ENCODE measurements around the gene FAM53B.

The FAM53B gene

GRCh38 chr10:124660404-124661125 lies 83.6 kb downstream of the FAM53B start:
- no peak for DNase-seq (ENCODE audit: low spot score)

- no peak for DNase-seq (ENCODE audit: low spot score)
These were observed 84.8 kb downstream of the FAM53B start for GRCh38 chr10:124659380-124659779.

GRCh38 chr10:124658591-124659242 lies 85.5 kb downstream of the FAM53B start:
- no peak for DNase-seq (ENCODE audit: low spot score)

GRCh38 chr10:124657806-124658205 lies 86.4 kb downstream of the FAM53B start:
- DNase-seq (ENCODE audit: low spot score), result no peak

- no peak for DNase-seq (ENCODE audit: low spot score)
These were observed 87.6 kb downstream of the FAM53B start for GRCh38 chr10:124656541-124656940.

GRCh38 chr10:124656113-124656490 lies 88.1 kb downstream of the FAM53B start:
- no peak for DNase-seq (ENCODE audit: low spot score)

- DNase-seq (ENCODE audit: low spot score), result no peak
These were observed 88.7 kb downstream of the FAM53B start for GRCh38 chr10:124655191-124656112.

GRCh38 chr10:124654686-124655085 lies 89.5 kb downstream of the FAM53B start:
- no peak for DNase-seq (ENCODE audit: low spot score)

- no peak for DNase-seq (ENCODE audit: low spot score)
These were observed 90.1 kb downstream of the FAM53B start for GRCh38 chr10:124653811-124654651.

- no peak for DNase-seq (ENCODE audit: low spot score)
These were observed 90.9 kb downstream of the FAM53B start for GRCh38 chr10:124653311-124653710.

GRCh38 chr10:124652701-124653100 lies 91.5 kb downstream of the FAM53B start:
- no peak for DNase-seq (ENCODE audit: low spot score)

- no peak for DNase-seq (ENCODE audit: low spot score)
These were observed 92.0 kb downstream of the FAM53B start for GRCh38 chr10:124652200-124652599.

- DNase-seq (ENCODE audit: low spot score), result no peak
These were observed 92.7 kb downstream of the FAM53B start for GRCh38 chr10:124651402-124651891.

- DNase-seq (ENCODE audit: low spot score), result no peak
These were observed 93.3 kb downstream of the FAM53B start for GRCh38 chr10:124650820-124651401.

GRCh38 chr10:124650263-124650662 lies 93.9 kb downstream of the FAM53B start:
- no peak for DNase-seq (ENCODE audit: low spot score)

GRCh38 chr10:124649214-124649613 lies 95.0 kb downstream of the FAM53B start:
- DNase-seq (ENCODE audit: low spot score), result no peak

- peak; percentile 39 for DNase-seq (ENCODE audit: low spot score)
These were observed 95.4 kb downstream of the FAM53B start for GRCh38 chr10:124648738-124649137.

- DNase-seq (ENCODE audit: low spot score), result no peak
These were observed 96.1 kb downstream of the FAM53B start for GRCh38 chr10:124648131-124648475.

GRCh38 chr10:124647421-124648130 lies 96.6 kb downstream of the FAM53B start:
- DNase-seq (ENCODE audit: low spot score), result peak; percentile 61

- no peak for DNase-seq (ENCODE audit: low spot score)
These were observed 97.5 kb downstream of the FAM53B start for GRCh38 chr10:124646483-124647352.

All from NAMALWA (cell line).